Parathyroid adenoma (tissue), 2 donors: ENCODE data around the gene MINDY4.

Experiments
- H2AFZ ChIP-seq: fragments of 300-600 bp; sonication (generic); one replicate; pipeline ENCODE4 v1.7.0; 2017; ENCODE audit warnings: antibody characterized with exemption, mild to moderate bottlenecking
- H3K27ac ChIP-seq: fragments of 300-600 bp; sonication (generic); one replicate; pipeline ENCODE4 v1.7.0; 2017
- H3K27me3 ChIP-seq: fragments of 300-600 bp; sonication (generic); one replicate; pipeline ENCODE4 v1.7.0; 2017; ENCODE audit warnings: low read length; ENCODE audit not compliant: control insufficient read depth, insufficient read depth
- H3K36me3 ChIP-seq: fragments of 300-600 bp; sonication (generic); one replicate; pipeline ENCODE4 v1.7.0; 2017; ENCODE audit warnings: low read length; ENCODE audit not compliant: control insufficient read depth, insufficient read depth
- H3K4me1 ChIP-seq: fragments of 300-600 bp; sonication (generic); one replicate; pipeline ENCODE4 v1.7.0; 2017; ENCODE audit warnings: control low read depth
- H3K4me2 ChIP-seq: fragments of 300-600 bp; sonication (generic); one replicate; pipeline ENCODE4 v1.7.0; 2017; ENCODE audit warnings: low read length
- H3K4me3 ChIP-seq: fragments of 300-600 bp; sonication (generic); one replicate; pipeline ENCODE4 v1.7.0; 2017; ENCODE audit warnings: low read depth, low read length
- H3K79me2 ChIP-seq: fragments of 300-600 bp; sonication (generic); one replicate; pipeline ENCODE4 v1.7.0; 2017; ENCODE audit warnings: control low read depth
- H3K9ac ChIP-seq: fragments of 300-600 bp; sonication (generic); one replicate; pipeline ENCODE4 v1.7.0; 2017; ENCODE audit warnings: mild to moderate bottlenecking
- H3K9me3 ChIP-seq: fragments of 300-600 bp; sonication (generic); one replicate; pipeline ENCODE4 v1.7.0; 2017; ENCODE audit warnings: low read length; ENCODE audit not compliant: control insufficient read depth
- TF ChIP-seq, protein P1 (sequence below): fragments of 300-600 bp; sonication (generic); IDR thresholded peaks from one replicate; pipeline ENCODE4 v1.7.0; 2017; ENCODE audit warnings: antibody characterized with exemption, mild to moderate bottlenecking
- donor health status: primary hyperparathyroidism.

MINDY4 gene

DNA sequence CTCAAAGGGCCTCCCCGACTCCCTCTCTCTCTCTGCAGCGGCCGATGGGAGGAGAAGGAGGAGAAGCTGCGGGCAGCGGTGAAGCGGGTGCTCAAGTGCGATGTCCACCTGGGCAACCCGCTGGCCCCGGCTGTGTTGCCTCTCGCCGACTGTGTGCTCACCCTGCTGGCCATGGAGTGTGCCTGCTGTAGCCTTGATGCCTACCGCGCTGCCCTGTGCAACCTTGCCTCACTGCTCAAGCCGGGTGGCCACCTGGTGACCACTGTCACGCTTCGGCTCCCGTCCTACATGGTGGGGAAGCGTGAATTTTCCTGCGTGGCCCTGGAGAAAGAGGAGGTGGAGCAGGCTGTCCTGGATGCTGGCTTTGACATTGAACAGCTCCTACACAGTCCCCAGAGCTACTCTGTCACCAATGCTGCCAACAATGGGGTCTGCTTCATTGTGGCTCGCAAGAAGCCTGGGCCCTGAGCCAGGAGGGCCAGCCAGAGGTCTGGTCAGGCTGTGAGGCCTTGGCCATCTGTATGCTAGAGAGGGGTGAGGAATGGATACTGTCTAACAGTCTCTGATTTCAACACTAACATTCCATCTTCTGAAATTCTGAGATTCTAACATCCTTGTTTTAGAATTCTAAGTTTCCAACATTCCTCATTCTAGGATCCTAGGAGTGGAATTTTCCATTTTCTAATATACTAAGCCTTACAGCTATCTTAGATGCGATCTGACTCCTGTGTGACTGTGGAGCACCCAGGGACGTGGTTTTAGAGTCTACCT lies 15.6 kb upstream of the MINDY4 start:
- H3K27ac ChIP-seq, result no peak overlapping the region
- H3K4me3 ChIP-seq, result no peak overlapping the region
- no peaks in the 10 kb centered on the region for H3K79me2 ChIP-seq
- H3K27me3 ChIP-seq, result no peaks in the 10 kb centered on the region
- TF ChIP-seq, protein P1, sequence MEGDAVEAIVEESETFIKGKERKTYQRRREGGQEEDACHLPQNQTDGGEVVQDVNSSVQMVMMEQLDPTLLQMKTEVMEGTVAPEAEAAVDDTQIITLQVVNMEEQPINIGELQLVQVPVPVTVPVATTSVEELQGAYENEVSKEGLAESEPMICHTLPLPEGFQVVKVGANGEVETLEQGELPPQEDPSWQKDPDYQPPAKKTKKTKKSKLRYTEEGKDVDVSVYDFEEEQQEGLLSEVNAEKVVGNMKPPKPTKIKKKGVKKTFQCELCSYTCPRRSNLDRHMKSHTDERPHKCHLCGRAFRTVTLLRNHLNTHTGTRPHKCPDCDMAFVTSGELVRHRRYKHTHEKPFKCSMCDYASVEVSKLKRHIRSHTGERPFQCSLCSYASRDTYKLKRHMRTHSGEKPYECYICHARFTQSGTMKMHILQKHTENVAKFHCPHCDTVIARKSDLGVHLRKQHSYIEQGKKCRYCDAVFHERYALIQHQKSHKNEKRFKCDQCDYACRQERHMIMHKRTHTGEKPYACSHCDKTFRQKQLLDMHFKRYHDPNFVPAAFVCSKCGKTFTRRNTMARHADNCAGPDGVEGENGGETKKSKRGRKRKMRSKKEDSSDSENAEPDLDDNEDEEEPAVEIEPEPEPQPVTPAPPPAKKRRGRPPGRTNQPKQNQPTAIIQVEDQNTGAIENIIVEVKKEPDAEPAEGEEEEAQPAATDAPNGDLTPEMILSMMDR, result no peak
- H3K4me2 ChIP-seq, result no peak overlapping the region
- H2AFZ ChIP-seq, result no peak overlapping the region
- H3K9me3 ChIP-seq, result no peaks in the 10 kb centered on the region
- no peak overlapping the region for H3K9ac ChIP-seq
- H3K4me1 ChIP-seq, result no peaks in the 10 kb centered on the region
- no peaks in the 10 kb centered on the region for H3K36me3 ChIP-seq

DNA sequence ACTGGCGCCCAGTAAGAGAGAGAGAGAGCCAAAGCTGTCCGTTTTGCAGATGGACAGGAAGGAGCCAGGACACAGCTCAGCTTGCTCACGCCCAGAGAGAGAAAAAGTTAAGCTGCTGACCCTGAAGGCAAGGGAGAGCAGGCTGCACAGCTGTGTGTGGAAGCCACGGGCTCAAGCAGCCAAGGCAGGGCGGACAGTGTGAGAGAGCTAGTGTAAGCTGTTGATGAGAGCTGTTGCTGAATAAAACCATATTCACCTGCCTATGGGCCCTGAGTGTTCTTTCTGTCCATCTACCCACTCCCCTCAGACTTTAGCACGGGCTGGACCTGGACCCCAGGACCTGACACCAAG lies 13.9 kb upstream of the MINDY4 start:
- no peak overlapping the region for H3K27ac ChIP-seq
- TF ChIP-seq, protein P1, result no peak
- no peaks in the 10 kb centered on the region for H3K27me3 ChIP-seq
- no peak overlapping the region for H3K4me2 ChIP-seq
- H3K4me1 ChIP-seq, result no peaks in the 10 kb centered on the region
- no peaks in the 10 kb centered on the region for H3K9me3 ChIP-seq
- H3K9ac ChIP-seq, result no peak overlapping the region
- no peaks in the 10 kb centered on the region for H3K36me3 ChIP-seq
- no peak overlapping the region for H2AFZ ChIP-seq
- H3K79me2 ChIP-seq, result no peaks in the 10 kb centered on the region
- H3K4me3 ChIP-seq, result no peak overlapping the region

DNA sequence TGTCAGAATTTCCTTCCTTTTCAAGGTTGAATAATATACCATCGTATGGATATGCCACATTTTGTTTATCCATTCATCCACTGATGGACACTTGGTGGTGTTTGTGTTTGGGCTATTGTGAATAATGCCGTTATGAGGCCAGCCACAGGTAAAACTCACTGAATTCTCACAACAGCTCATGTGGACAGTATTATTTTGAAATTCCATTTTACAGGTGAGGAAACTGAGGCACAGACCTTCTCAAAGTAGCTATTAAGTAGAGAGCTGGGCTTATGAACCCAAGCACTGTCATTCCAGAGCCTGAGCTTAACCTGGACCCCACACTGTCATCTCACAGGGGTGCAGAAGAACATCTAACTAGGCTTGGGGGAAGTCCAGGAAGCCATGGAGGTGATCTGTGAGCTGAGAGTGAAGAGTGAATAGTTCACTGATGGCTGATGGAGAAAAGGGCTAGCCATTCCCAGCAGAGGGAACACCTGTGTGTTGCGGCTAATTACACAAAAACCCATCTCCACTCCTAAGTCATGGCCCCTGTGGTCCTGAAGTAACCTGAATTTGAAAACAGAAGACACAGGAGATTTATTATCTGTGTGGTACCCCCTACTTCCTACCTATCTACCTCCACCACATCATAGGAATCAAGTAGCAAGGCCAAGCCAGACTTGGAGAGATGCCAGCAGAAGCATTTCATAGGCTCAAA lies 10.6 kb upstream of the MINDY4 start:
- no peak overlapping the region for H3K9ac ChIP-seq
- H3K4me2 ChIP-seq, result no peak overlapping the region
- TF ChIP-seq, protein P1, result no peak
- H2AFZ ChIP-seq, result no peak overlapping the region
- H3K27ac ChIP-seq, result no peak overlapping the region
- no peaks in the 10 kb centered on the region for H3K9me3 ChIP-seq
- no peaks in the 10 kb centered on the region for H3K36me3 ChIP-seq
- H3K27me3 ChIP-seq, result no peaks in the 10 kb centered on the region
- H3K4me3 ChIP-seq, result no peak overlapping the region
- H3K4me1 ChIP-seq, result no peaks in the 10 kb centered on the region
- no peaks in the 10 kb centered on the region for H3K79me2 ChIP-seq

DNA sequence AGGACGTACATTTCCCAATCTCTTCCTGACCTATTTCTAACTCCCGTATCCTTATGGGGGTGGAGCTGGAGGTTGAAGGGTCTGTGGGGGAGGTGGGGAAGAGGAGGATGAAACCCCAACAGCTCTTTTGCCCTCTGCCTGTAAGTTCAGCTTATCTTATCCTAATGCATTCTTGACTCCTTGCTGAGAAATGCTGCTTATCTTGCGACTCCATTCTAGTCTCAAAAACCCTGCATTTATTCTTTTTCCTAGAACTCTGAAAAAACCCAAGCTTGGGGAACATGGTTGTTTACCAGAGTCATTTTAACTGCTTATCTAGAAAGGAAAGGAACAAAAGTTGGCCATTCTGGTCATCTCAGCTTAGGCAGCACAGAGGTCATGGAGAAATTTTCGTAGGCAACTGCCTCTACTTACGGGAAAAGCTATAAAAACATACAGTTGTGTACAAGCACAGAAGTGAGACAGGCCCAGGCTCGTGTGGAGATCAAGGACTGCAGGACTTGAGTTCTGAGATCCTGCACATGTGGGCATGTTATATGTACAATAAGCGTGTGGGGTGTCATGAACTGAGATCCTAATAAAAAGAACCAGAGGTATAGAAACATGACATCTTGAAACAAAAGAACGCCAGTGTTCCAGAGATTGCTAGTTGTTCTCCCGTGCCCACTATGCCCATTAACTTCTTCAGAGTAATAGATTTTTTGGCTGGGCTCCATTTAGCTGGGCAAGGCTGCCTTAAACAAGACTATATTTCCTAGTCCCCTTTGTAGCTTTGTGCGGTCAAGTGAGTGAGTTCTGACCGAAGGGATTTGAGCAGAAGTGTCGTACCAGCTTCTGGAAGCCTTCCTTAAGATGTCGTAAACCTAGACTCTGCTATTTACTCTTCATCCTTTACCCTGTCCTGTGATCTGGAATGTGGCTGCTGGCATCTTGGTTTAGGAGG lies 9.7 kb upstream of the MINDY4 start:
- Histone ChIP-seq H3K27ac (no peak overlapping the region), H3K27me3 (no peaks in the 10 kb centered on the region)

More for the DNA sequence above, 9.7 kb upstream of the MINDY4 start:
- H3K4me3 ChIP-seq, result no peak overlapping the region
- H2AFZ ChIP-seq, result no peak overlapping the region
- H3K4me1 ChIP-seq, result no peaks in the 10 kb centered on the region
- TF ChIP-seq, protein P1, result no peak
- H3K36me3 ChIP-seq, result no peaks in the 10 kb centered on the region
- no peaks in the 10 kb centered on the region for H3K79me2 ChIP-seq
- no peaks in the 10 kb centered on the region for H3K9me3 ChIP-seq
- no peak overlapping the region for H3K4me2 ChIP-seq
- H3K9ac ChIP-seq, result no peak overlapping the region
